Measurements from ENCODE around the gene PI4KB. TPM values are rescaled to one million over a fixed set of nuclear protein-coding genes. Genes with fewer than 3 reads are reported as not detected.
"Not testable (repeated sequence)": the region's sequence is repeated elsewhere in the genome, so short reads cannot be mapped to it uniquely, and the experiment has no call there.

Gene PI4KB
- 39.9 TPM for total RNA-seq

DNA sequence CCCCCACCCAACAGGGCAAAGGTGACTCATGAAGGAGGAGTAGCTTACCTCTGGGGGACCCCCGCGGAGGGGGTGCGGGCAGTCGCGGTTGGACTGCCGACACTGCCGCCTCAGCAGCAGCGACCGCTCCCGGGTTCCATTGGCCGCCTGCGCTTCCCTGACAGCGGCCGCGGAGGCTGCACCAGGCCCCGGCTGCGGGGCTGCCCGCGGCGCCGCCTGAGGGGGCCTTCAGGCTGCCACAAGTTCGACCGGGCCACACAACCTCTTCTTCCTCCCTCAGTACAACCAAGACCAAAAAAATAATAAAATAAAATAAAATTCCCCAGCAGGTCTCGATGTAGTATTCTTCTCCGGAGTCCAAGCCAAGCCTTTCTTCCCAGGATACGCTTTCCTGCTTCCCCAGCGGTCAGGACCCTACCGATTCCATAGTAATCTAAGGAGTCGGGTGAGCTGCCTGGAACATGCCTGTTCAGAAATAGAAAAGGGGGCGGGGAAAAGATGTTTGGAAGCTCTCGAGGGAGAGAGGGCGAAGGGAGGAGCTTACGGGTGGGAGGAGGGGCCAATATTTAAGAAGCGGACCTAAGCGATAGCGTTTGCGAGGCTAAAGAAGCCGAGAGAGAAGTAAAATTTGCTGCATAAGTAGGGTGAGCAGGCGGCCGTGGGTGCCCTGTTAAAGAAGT, at the start of gene PI4KB:
Gene PI4KB (minus strand): TSS at position 194 of the 680 bp plus-strand sequence. CDS start 10,935 bp downstream, outside the sequence.
- peak; percentile 97 for DNase-seq

- no peak for DNase-seq
These were observed 46.0 kb upstream of the PI4KB start for GRCh38 chr1:151373196-151373595.

DNA sequence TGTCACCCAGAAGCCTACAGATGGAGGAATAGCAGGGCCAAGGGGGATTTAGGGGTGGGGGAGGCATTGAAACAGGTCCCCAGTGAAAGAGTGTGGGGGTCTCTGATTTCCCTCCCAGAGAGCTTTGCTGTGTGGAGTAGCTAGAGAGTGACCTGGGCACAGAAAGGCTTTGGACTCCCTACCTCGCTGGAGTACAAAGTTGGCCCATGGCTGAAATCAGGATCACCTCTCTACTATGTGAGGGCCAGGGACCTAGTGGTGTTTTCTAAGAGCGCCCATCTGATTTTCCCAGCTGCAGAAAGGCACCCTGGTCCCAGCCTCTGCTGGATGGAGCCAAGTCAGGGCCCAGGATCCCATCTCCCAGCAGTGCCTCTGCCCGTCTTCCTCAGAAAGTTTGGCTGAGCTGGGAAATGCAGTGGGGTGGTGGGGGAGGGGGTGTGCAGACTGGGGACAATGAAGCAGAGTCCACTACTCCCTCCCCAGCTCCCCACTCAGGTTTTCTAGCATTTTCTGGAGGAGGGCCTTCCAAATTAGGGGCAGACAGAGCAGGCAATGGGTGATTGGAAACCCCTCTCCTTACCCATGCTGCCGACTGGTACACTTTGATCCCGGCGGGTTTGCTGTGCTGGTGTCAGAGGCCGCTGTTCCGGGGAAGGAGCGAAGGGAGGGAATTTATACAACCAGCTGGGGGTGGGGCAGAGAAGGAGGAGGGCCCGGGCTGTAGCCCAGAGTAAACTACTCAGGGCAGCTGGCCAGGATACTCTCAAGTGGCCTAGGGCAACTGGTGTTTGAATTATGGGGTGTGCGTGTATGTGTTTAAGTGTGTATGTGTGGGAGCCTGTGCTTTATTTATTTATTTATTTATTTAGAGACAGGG, 45.1 kb upstream of the PI4KB start, which contains the start of gene SELENBP1:
Gene SELENBP1 (minus strand): TSS at position 648 of the 877 bp plus-strand sequence. CDS start 64 bp downstream, at position 584.
- DNase-seq = peak; percentile 38

DNA sequence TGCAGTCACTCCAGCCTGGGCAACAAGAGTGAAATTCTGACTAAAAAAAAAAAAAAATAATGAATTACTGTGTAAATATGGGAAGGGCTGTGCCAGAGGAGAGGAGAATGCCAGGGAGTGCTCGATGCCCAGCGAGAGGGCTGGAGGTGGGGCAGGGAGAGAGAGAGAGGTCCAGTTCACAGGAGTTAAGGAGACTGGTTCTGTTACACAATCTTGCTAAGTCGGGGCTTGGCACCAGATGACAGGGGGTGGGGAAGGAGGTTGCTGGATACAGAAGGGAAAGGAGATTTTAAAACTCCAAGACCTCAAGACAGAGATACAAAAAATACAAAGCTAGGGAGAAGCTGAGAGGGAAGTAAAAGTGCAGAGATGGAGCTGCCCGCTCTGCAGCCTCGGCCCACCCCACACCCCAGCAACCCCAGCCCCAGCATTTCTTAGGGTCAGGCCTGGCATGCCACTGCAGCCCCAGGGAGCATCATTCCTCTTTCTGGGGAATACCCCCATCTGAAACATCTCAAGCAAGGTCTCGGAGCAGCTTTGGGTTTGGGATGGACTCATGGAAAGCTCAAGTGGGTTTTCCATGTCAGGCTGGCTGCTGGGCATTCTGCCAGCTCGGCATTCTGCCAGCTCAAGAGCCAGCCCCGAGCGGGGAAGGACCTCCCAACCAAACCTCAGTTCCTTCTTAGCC, 44.3 kb upstream of the PI4KB start:
- peak; percentile 22 for DNase-seq

GRCh38 chr1:151370211-151370911, 43.1 kb upstream of the PI4KB start:
- no peak for DNase-seq

DNA sequence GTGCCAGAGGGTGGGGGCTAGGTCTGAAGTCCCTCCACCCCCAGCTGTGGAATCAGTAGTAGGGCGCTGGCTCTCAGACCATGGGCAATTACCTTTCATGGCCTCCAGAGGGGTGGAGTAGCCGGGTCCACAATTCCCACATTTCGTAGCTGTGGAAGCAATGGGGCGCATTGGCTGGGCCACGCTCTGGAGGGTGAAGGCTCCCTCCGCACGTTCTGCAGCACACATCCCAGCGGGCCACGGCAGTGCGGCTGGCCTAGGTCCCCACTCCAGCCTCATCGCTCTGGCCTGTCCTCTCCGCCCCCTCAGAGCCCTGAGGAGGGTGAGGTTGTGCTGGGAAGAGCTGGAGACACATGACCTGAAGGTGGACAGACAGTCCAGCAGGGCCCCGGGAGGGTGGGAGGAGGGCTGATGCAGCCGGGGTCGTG, 42.4 kb upstream of the PI4KB start:
- no peak for DNase-seq

GRCh38 chr1:151369302-151369610, 42.0 kb upstream of the PI4KB start:
- DNase-seq = no peak

GRCh38 chr1:151368393-151369301, 41.4 kb upstream of the PI4KB start:
- DNase-seq = no peak

- DNase-seq = no peak
These were observed 40.6 kb upstream of the PI4KB start for GRCh38 chr1:151367658-151368392.

DNA sequence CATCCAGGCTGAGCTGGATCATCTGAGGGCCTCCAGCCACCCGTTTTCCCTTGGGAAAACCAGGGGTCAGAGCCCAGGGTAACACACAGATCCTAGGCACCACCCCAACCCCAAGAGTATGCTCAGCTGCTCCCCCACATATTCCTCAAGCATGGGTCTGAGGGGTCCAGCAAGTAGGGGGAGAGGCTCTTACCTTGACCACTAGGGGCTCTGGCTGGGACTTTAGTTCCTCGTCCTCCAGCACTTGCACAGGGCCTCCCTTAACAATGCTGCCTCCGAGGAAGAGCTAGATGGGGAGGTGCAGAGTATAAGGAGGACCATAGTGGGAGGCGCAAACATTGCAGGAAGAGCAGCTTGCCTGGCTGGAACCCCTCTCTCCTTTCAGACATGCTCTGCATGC, 37.8 kb upstream of the PI4KB start:
- DNase-seq = no peak

- no peak for DNase-seq
These were observed 35.3 kb upstream of the PI4KB start for GRCh38 chr1:151362308-151363155.

- no peak for DNase-seq
These were observed 34.7 kb upstream of the PI4KB start for GRCh38 chr1:151361883-151362282.

DNA sequence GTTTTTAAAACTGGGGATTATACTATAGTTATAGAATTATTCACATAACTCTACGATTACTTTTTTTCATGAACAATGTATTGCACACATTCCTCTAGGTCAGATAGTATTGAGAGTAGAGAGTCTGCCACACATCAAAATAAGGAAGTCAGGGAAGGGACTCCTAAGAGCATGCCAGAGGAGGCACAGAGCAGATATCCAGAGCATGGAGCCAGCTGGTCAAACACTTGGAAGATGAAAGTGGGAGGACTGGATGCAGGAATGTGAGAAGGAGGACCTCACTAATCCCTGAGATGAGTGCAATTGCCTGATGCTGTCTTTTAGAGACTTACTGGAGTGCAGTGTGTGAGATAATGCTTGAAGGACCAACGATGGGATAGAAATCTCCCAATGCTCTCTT, 29.5 kb upstream of the PI4KB start:
- no peak for DNase-seq

GRCh38 chr1:151352021-151352718, 25.0 kb upstream of the PI4KB start:
- no peak for DNase-seq

DNA sequence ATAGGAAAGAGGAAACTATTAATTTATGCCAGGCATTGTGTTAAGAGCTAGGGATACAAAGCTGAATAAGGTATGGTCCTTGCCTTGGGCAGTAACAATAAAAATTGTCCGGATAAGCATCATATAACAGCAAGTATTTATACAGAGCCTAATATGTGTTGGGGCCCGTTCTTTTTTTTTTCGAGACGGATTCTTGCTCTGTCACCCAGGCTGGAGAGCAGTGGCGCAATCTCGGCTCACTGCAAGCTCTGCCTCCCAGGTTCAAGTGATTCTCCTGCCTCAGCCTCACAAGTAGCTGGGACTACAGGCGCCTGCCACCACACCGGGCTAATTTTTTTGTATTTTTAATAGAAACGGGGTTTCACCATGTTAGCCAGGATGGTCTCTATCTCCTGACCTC, 23.1 kb upstream of the PI4KB start:
- not testable (repeated sequence) for DNase-seq

DNA sequence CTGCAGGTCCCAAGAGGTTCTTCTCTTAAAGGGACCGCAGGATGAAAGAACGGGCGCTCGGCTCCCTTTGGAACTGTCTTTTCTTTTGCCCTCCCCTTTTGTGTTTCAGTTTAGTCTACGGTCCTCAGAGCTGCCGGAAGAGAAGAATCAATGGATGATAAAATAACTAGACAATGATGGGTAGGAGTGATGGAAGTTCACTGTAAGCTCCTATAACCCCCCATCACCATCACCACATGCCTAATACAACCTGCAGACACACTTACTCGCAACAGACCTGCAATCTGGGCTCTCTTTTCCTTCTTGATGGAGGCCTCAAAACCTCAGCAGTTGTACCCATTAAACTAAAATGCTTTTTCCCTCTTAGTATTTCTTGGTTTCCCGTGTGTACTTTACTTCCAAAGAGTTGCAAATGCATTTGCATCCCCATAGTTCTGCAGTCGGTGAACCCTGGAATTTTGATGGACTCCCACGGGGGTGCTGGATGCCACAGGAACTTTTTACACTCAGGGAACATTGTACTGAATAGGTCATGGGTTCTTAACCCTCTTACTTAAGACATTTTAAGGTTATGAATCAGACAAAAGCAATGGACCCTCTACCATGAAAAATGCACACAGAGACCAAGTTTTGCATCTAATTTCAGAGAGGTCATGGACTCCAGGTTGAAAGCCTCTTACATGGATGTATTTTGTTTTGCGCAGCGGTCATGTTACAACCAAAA, 20.5 kb upstream of the PI4KB start:
- no peak for DNase-seq

DNA sequence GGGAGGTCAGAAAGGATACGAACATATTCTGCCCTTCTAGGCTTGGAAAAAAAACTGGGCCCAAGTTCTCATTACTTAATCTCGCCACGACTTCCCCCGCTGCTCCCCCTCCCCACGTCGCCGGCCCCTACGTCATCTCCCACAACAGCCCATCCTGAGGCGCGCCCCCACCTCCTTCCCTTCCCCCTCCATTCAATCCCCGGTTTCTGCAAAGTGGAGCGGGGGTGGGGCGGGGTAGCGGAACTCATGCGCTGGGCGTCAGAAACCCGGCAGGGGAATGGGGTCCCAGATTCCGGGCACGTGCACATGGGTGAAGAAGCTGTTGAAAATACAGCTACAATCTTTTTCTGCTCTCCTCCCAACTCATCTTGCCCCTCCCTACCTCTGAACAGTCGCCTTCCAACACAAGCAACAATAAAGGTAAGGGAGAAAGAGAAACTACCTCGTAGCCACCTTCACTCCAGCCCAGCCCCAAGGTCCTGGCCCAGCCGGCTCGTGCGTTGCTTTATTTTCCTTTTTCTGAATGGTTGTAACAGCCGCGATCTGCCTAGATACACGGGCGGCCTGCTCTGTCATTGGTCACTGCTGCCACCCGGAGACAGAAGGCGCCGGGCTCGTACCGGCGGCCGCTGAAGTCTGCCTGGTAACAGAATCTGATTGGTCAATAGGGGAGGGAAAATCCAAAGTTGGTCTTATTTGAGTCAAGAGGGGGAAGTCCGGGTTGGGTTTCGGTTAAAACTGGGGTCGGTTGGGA, 19.7 kb upstream of the PI4KB start, which contains the start of gene RFX5:
Gene RFX5 (minus strand): TSS at position 484 of the 754 bp plus-strand sequence. CDS start 932 bp downstream, outside the sequence.
- peak; percentile 96 for DNase-seq

Measured in skin of body (tissue), 2 donors.